ACHN (cell line): ENCODE data around the gene MMP2.
A peak's percentile ranks its signal among the peaks of the same experiment; 100 is the strongest.

Experiments used
- DNase-seq: peaks from one replicate; pipeline ENCODE4 v3.0.0-alpha.2; 2015
- in situ Hi-C: cut with HindIII; loops from 2 replicates; pipeline ENCODE4 v1.10.0; 2017; ENCODE audit warnings: low sequenced_read_pairs, low pct_ligation_motif_present, low pct_unique_long_range_greater_than_20kb

MMP2 gene

DNA sequence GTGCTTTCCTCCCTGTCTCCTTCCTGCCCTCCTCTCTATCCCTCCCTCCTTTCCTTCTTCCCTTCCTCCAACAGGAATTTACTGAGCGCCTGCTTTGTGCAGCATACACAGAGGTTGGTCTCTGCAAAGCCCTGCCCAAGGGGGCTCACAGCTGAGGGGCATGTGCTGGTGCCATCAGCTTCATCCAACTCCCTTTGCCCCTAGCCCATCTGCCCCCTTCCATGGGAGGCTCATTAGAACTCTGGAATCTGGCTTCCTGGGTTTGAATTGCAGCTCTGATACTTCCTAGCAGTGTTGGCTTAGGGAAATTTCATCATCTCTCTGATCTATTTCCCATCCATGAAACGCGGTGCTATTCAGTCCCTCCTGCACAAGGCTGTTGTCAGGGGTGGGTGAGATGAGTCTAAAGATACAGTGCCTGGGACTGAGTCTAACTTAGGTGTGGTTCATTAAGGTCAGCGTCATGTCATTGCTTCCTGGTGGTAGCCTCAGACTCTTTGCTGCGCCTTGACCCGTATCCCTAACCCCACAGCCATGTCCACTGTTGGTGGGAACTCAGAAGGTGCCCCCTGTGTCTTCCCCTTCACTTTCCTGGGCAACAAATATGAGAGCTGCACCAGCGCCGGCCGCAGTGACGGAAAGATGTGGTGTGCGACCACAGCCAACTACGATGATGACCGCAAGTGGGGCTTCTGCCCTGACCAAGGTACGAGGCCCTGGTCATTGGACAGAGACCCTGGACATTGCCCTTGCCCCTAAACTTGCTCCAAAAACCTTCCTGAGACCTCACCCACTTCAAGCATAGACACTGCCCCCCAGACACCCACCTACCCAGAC lies 10.3 kb downstream of the MMP2 start:
- DNase-seq = no peak
- in situ Hi-C loops = no loop called here

DNA sequence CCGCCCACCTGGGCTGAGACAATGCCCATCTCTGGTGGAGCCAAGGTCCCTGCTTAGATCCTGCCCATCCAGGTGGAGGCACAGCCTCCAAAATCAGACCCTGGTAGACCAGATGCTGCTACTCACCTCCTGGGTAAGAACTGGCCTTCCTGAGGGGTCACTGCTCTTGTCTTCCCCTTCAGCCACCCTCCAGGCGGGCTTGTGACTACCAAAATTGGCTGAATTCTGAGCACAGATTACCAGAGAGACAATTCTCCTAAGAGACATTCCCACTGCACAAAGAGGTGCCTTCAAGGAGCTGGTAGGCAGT lies 10.9 kb downstream of the MMP2 start:
- in situ Hi-C loops = no loop called here
- DNase-seq = no peak

DNA sequence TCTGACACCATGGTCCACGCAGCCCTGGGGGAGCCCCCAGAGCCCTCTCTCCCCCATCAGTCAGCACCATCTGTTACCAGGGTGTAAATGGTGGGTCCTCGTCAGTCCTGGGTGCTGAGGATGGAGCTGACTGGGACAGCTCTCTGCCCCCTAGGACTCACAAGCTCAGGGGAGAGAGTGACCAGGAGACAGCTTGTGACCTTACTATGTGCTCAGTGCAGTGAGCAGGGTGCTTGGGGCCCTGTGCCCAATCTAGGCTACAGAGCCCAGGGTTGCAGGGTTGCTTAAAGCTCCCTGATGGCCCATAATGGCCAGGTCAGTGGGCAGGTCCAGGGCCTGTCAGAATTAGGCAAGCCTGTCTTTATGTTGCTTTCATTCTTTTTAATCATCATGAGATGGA lies 11.3 kb downstream of the MMP2 start:
- in situ Hi-C loops = no loop called here
- no peak for DNase-seq

DNA sequence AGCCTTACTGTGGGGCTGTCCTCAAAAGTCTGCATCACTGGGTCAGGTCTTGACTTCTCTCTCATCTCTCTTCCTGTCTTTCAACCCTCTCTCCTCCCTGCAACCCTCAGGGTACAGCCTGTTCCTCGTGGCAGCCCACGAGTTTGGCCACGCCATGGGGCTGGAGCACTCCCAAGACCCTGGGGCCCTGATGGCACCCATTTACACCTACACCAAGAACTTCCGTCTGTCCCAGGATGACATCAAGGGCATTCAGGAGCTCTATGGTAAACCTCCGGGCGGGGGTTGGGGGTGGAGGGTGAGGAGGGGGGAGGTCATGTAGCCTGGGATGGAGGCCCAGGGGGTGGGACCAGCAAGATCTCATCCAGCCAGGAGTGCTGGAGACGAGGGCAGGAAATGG lies 12.7 kb downstream of the MMP2 start:
- in situ Hi-C loops = no loop called here
- DNase-seq = no peak

DNA sequence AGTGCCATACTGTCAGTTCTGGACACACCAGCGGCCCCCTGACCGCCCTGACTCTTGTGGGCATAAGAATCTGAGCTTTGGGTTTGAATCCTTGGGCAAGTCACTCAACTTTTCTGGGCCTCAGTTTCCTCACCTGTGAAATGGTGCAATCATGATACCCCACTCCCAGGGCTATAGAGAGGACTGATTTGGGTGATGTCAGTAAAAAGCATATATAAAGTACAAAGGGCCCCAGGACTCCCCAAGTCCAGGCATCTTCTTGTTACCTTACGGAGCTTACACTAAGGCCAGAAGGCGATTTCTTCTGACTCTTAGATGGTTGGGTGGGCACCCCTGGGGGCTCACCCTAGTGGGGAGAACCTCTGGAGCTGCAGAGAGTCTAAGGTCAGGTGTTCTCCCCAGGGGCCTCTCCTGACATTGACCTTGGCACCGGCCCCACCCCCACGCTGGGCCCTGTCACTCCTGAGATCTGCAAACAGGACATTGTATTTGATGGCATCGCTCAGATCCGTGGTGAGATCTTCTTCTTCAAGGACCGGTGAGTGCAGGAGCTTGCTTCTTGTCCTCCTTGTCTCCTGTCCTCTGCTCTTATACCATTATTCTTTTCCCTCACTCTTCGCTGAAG lies 13.9 kb downstream of the MMP2 start:
- in situ Hi-C loops = no loop called here
- DNase-seq = no peak

DNA sequence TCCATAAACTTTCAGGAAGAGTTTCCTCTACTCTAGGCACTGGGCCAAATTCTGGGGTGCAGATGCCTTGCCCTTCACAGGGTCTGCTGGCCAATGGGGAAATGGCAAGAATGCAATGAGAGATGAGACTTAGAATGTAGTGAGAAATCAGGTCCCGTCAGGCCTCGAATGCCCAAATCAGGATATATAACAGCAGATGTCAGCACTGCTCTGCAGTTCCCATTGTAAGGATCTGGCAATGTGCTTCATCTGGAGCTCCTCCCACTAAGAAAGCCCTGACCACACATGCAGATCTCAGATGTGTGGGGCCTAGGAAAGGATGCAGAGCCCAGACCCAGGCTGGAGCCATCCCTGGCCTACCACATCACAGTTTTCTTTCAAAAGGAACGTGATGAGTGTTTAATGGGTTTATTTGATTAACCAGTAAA lies 16.0 kb downstream of the MMP2 start:
- peak; percentile 28 for DNase-seq
- in situ Hi-C loops = no loop called here

DNA sequence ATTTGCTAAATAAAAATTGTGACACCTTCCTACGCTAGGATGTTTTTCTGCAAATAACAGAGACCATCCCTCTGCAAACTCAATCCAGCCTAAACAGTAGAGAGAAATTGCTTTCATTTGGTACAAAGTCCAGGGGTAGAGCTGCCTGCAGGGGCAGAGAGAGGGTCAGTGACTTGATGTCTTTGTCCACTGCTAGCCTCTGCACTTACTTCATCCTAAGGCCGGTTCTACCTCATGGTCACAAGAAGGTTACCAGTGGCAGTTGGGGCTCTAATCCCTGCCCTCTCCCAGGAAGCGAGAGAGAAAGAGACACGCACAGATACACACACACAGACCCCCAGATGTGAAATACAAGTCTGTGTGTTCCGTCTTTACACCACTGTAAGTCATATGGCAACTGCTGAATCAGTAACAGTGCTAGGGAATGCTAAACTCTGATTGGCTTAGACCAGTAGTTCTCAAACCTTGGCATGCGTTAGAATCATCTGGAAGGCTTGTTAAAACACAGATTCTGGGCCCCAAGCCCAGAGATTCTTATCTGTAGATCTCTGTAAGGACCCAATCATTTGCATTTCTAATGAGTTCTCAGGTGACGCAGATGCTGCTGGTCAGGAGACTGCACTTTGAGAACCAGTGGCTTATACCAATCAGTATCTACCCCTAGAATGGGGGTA lies 16.8 kb downstream of the MMP2 start:
- no peak for DNase-seq
- in situ Hi-C loops = no loop called here

DNA sequence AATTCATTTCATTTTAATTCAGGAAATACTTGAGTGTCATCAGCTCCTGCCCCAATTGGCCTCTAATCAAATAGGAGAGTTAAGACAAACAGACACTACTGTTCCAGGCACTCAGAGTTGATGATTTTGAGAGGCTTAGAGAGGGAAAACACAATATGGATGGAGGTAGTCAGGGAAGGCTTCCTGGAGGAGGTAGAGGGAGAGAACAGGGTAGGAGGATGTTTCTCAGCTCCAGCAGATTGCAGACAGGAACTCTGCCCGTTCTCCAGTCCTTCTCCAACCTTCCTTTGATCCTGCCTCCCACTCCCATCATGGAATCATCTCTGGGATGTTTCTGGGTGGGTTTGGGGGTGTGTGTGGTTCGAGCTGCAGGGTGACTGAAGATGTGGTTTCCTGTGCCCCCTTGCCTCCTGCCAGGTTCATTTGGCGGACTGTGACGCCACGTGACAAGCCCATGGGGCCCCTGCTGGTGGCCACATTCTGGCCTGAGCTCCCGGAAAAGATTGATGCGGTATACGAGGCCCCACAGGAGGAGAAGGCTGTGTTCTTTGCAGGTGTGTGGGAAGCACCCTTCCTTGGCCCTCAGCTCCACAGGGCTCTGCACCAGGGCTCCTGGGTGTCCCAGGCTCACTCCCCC lies 17.6 kb downstream of the MMP2 start:
- DNase-seq = no peak
- in situ Hi-C loops = no loop called here

DNA sequence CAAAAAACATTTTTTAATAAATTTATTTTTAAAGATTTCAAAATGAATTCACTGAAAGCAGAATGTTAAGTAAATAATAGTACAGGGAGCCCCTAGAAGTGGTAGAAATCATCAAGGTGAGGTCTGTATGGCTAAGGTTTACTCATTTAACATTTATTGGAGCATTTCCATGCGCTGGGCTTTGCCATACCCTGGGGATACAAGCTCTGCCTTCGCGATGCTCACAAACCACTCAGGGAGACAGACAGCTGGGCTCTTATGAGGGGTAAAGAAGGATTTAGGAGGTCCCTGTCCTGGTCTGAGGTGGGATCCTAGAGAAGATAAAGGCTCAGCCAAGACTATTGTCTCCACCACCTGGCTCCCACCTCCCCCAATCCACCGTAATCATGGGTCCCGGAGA lies 18.6 kb downstream of the MMP2 start:
- DNase-seq = no peak
- in situ Hi-C loops = no loop called here

DNA sequence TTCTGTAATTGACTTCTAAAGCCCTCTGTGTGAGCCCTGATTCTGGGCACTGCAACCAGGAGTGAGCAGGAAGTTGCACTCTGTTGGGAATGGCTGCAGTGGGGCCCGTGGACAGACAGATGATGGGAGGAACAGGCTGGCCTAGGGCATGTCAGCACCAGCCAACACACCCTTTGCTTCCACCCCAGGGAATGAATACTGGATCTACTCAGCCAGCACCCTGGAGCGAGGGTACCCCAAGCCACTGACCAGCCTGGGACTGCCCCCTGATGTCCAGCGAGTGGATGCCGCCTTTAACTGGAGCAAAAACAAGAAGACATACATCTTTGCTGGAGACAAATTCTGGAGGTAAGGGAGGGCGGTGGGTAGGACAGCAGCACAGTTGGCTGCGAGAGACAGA lies 19.1 kb downstream of the MMP2 start:
- in situ Hi-C loops = no loop called here

DNA sequence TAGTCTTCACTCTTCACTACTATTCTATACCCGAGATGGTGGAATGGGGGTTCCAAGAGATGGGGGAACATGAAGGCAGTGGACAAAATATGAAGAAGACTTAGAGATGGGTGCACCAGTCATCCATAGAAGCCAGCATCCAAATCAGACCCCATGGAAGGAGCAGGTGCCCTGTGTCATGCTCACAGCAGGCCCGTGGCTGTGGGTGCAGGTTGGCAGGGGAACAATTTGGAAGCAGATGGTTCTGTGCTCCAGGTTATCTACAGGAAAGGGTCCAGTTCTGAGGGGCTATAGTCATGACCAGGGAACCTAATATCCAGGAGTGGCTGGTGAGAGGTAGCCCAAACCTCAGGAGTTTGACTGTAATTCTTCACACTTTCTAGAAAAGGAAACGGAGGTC lies 20.3 kb downstream of the MMP2 start:
- in situ Hi-C loops = no loop called here
- DNase-seq = no peak

More for the DNA sequence above, 19.1 kb downstream of the MMP2 start:
- no peak for DNase-seq

DNA sequence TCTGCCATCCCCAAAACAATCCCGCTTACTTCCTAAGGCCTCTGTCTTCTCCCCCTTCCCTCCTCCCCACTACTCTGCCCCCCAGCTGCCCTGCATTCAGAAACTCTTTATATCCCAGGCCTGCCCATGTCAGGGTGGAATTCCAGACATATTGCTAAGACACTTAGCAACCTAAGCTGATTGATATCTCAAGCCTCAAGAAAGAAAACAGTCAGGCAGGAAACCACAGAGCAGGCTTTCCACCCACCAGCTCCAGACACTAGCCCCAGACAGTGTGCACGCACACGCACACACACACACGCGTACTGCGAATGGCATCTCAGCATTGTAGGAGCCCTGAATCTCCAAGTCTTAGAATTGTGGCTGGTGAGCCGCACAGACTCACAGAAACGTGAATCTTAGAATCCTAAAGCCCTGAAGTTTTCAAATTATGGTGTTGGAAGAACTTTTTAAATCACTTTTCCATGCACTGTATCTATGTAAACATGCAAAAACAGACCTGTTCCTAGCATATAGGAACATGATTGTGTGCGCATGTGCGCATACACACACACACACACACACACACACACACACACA lies 21.0 kb downstream of the MMP2 start:
- in situ Hi-C loops = no loop called here
- DNase-seq = peak; percentile 78

DNA sequence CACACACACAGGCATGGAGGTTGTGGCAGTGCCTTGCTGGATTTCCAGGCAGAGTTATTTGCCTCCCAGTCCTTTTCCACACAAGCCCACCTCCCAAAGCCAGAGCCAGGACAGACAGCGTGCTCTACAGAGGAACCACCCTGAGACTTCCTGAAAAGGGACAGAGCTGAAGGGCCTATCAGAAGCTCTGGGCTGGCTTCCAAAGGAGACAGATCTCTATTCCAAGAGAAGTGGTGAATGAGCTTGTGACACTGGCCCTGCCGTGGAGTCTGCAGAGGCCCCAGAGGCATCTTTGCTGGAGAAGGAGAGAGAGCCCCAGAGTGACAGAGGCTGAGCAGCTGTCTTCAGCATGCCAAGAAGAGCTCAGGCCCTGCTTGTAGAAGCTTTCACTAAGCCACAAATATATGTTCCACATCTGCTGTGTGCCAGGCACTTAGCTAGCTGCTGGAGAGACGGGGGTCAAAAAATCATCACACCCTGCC lies 21.6 kb downstream of the MMP2 start:
- no peak for DNase-seq
- in situ Hi-C loops = no loop called here

DNA sequence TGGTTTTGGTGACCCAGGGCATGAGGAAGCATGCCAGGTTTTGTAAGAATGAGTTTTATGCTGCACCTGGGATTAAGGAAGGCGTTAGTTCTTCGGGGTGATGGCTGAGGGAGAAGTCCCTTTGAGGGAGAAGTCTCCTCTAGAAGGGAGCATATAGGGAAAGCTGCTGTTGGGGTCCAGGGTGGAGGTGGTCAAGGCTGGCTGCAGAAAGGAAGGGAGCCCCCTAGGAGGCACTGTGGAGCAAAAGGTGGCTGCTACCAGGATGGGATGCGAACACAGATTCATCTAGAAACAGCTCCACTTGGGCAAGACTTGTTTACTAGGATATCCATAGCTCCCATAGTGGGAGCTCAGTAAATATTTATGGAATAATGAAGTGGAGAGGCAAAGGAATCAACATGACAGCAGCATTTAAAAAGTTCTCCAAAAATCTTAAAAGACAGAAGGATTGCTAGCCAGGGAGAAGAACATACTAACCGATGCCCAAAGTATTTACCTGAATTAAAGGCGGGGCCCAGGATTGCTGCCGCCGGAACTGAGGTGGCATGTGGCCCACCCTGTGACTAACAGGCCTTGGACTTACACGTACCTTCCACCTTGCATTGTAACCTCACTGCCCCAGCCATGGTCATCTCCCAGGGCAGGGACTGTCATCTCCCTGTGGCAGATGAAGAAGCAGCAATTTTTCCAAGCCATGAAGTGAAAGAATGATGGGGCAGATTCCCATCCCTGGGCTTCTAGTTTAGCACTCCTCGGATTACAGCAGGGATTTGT lies 22.7 kb downstream of the MMP2 start:
- in situ Hi-C loops = no loop called here
- DNase-seq = peak; percentile 15

DNA sequence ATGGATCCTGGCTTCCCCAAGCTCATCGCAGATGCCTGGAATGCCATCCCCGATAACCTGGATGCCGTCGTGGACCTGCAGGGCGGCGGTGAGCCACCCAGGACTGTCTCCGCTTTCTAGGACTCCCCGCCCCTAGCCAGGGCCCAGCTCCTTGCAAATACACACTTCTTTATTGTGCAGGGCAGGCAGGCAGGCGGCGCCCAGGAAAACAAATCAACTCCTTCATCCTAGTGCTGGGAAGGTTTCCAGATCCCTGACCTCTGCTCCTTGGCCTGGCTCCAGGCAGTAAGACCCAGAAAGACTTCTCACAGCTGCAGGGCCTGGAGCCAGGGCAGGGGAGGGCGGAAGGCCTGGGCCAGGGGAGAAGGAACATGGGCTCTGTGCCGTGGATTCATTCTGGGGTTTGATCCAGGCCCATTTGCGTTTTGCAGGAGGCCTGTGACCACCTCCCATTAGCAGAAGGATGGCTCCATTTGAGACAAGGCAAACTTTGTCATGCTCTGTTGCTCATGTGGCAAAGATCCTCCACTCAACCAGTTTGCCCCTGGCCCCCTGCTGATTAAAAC lies 23.9 kb downstream of the MMP2 start:
- in situ Hi-C loops = no loop called here
- peak; percentile 97 for DNase-seq

DNA sequence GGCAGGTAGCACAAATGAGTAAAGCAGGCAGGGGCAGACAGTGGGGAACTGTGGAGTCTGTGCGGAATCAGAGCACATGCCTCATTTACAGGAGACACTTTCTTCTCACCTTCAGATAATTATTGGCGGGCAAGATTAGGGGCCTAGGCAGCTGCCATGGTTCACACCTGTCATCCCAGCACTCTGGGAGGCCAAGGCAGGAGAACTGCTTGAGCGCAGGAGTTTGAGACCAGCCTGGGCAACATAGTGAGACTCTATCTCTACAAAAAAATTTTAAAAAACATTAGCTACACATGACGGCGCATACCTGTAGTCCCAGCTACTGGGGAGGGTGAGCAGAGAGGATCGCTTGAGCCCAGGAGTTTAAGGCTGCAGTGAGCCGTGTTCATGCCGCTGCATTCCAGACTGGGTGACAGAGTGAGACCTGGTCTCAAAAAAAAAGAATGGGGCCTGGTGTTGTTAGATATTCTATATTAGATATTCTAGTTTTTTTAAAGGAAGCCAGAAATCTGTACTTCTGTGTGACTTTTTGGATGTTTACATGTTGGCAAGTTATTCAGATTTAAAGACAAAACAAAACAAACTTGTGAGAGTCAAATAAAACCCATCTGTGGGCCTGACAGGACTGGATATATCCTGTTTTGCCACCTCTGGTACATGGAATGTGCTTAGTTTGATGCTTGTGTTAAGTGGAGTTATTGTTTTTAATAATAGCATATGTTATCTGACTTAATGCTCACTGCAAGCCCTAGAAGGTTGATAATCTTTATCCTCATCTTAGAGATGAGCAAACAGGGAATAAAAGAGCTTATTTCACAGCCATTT lies 24.9 kb downstream of the MMP2 start:
- DNase-seq = no peak
- in situ Hi-C loops = no loop called here

DNA sequence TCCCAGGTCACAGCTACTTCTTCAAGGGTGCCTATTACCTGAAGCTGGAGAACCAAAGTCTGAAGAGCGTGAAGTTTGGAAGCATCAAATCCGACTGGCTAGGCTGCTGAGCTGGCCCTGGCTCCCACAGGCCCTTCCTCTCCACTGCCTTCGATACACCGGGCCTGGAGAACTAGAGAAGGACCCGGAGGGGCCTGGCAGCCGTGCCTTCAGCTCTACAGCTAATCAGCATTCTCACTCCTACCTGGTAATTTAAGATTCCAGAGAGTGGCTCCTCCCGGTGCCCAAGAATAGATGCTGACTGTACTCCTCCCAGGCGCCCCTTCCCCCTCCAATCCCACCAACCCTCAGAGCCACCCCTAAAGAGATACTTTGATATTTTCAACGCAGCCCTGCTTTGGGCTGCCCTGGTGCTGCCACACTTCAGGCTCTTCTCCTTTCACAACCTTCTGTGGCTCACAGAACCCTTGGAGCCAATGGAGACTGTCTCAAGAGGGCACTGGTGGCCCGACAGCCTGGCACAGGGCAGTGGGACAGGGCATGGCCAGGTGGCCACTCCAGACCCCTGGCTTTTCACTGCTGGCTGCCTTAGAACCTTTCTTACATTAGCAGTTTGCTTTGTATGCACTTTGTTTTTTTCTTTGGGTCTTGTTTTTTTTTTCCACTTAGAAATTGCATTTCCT lies 26.5 kb downstream of the MMP2 start:
- in situ Hi-C loops = no loop called here

More for the DNA sequence above, 26.5 kb downstream of the MMP2 start:
- DNase-seq = no peak
